SK-N-SH (cell line): ENCODE results near the gene TIMM17B. TPM values are rescaled to one million over a fixed set of nuclear protein-coding genes. Genes with fewer than 3 reads are reported as not detected.

Experiments used
- CTCF ChIA-PET: fragments of 300-600, 350-600 bp; formaldehyde crosslinking; extraction: SDS; loops from one replicate; lab custom pipeline; 2021; lab: Yijun Ruan, JAX
- POLR2A ChIA-PET: fragments of 350-600 bp; sonication (Branson Sonifier 250); formaldehyde crosslinking; extraction: SDS; loops from one replicate; lab custom pipeline; 2020; ENCODE audit warnings: antibody characterized with exemption, inconsistent platforms; lab: Yijun Ruan, JAX
- DNase-seq: peaks from one replicate; pipeline ENCODE4 v3.0.0; 2012
- H2AFZ ChIP-seq: fragments of 200-600 bp; sonication (generic); 2 replicates; pipeline ENCODE4 v1.8.1; 2016; ENCODE audit warnings: antibody characterized with exemption, mild to moderate bottlenecking, low read depth
- H3F3A ChIP-seq: fragments of 200-600 bp; sonication (generic); replicated peaks from 2 replicates; pipeline ENCODE3; 2016; ENCODE audit warnings: antibody characterized with exemption, mild to moderate bottlenecking; ENCODE audit not compliant: insufficient read depth
- H3K27ac ChIP-seq, 2 experiments: fragments of 200-500 bp in 1 of 2; fragments of 200-600 bp in 1 of 2; sonication (Bioruptor generic) in 1 of 2; sonication (generic), shearing (Covaris generic) in 1 of 2; 2 replicates each; pipeline versions ENCODE4 v1.5.1 to v1.6.1; 2014 to 2016; ENCODE audit warnings: low read depth in 2 of 2, inconsistent platforms in 1 of 2, low read length in 1 of 2, mild to moderate bottlenecking in 1 of 2, mixed read lengths in 1 of 2
- H3K27me3 ChIP-seq: fragments of 200-600 bp; sonication (generic), shearing (Covaris generic); 2 replicates; pipeline ENCODE4 v1.6.1; 2016; ENCODE audit warnings: mixed run types; ENCODE audit not compliant: insufficient read depth
- H3K36me3 ChIP-seq, 2 experiments: fragments of 200-500 bp in 1 of 2; fragments of 200-600 bp in 1 of 2; sonication (Bioruptor generic) in 1 of 2; sonication (generic) in 1 of 2; replicated peaks in 1 of 2; 2 replicates each; pipeline versions ENCODE3 to v1.5.1; 2014 to 2016; ENCODE audit warnings: low read length in 1 of 2, mild to moderate bottlenecking in 1 of 2; ENCODE audit not compliant: insufficient read depth in 2 of 2, control insufficient read depth in 1 of 2
- H3K4me1 ChIP-seq, 2 experiments: fragments of 200-500 bp in 1 of 2; fragments of 200-600 bp in 1 of 2; sonication (Bioruptor generic) in 1 of 2; sonication (generic), shearing (Covaris generic) in 1 of 2; 2 replicates each; pipeline versions ENCODE4 v1.5.1 to v1.6.1; 2014 to 2016; ENCODE audit warnings: low read depth in 1 of 2, low read length in 1 of 2, mixed run types in 1 of 2; ENCODE audit not compliant: insufficient read depth in 2 of 2, control insufficient read depth in 1 of 2
- H3K4me2 ChIP-seq: fragments of 200-600 bp; sonication (generic), shearing (Covaris generic); 2 replicates; pipeline ENCODE4 v1.6.1; 2017; ENCODE audit warnings: mixed run types
- H3K4me3 ChIP-seq, 2 experiments: fragments of 200-500 bp in 1 of 2; fragments of 200-600 bp in 1 of 2; sonication (Bioruptor generic) in 1 of 2; sonication (generic), shearing (Covaris generic) in 1 of 2; 2 replicates each; pipeline versions ENCODE4 v1.5.1 to v1.8.1; 2014 to 2016; ENCODE audit warnings: low read depth in 2 of 2, inconsistent platforms in 1 of 2, low read length in 1 of 2, mild to moderate bottlenecking in 1 of 2, mixed read lengths in 1 of 2, moderate library complexity in 1 of 2
- H3K79me2 ChIP-seq: fragments of 200-600 bp; sonication (generic); 2 replicates; pipeline ENCODE4 v1.8.1; 2017; ENCODE audit warnings: mild to moderate bottlenecking; ENCODE audit not compliant: insufficient read depth
- H3K9ac ChIP-seq: fragments of 200-600 bp; sonication (generic); 2 replicates; pipeline ENCODE4 v1.6.1; 2017; ENCODE audit warnings: mixed run types
- H3K9me2 ChIP-seq: fragments of 200-600 bp; sonication (generic); 2 replicates; pipeline ENCODE4 v1.6.1; 2017; ENCODE audit warnings: mixed run types
- H3K9me3 ChIP-seq: fragments of 200-600 bp; sonication (generic); 2 replicates; pipeline ENCODE4 v1.6.1; 2017; ENCODE audit warnings: mixed run types, mild to moderate bottlenecking, moderate library complexity
- H4K20me1 ChIP-seq: fragments of 200-600 bp; sonication (generic); 2 replicates; pipeline ENCODE4 v1.6.1; 2017; ENCODE audit warnings: mild to moderate bottlenecking, mixed run types; ENCODE audit not compliant: insufficient read depth
- CHD2 ChIP-seq: fragments of 150-350 bp; IDR thresholded peaks from 2 replicates; pipeline ENCODE4 v1.6.1; 2018; ENCODE audit warnings: low read length; ENCODE audit not compliant: partially characterized antibody
- EP300 ChIP-seq, 2 experiments: IDR thresholded peaks; 2 replicates each; pipeline versions ENCODE4 v1.4.0 to v1.6.1; 2012; ENCODE audit warnings: borderline replicate concordance in 1 of 2, low read depth in 1 of 2, low read length in 1 of 2
- FOXJ3 ChIP-seq: sonication (generic); formaldehyde crosslinking; IDR thresholded peaks from 2 replicates; pipeline ENCODE4 v1.5.1; 2020; ENCODE audit warnings: mild to moderate bottlenecking, missing genetic modification reagents
- GABPA ChIP-seq: IDR thresholded peaks from 2 replicates; pipeline ENCODE4 v1.4.0; 2012; ENCODE audit warnings: low read depth, mild to moderate bottlenecking
- GATA2 ChIP-seq: sonication (generic); formaldehyde crosslinking; IDR thresholded peaks from 2 replicates; pipeline ENCODE4 v1.5.0; 2020; ENCODE audit warnings: mild to moderate bottlenecking, missing genetic modification reagents
- MAX ChIP-seq: IDR thresholded peaks from 2 replicates; pipeline ENCODE4 v1.4.0; 2012; ENCODE audit warnings: low read depth
- MXI1 ChIP-seq: IDR thresholded peaks from 2 replicates; pipeline ENCODE4 v1.6.1; 2012; ENCODE audit warnings: mild to moderate bottlenecking, low read depth, low read length, improper control_type of control experiment
- PBX3 ChIP-seq: IDR thresholded peaks from 2 replicates; pipeline ENCODE4; 2012
- RAD21 ChIP-seq: IDR thresholded peaks from 2 replicates; pipeline ENCODE4 v1.6.1; 2012; ENCODE audit warnings: mild to moderate bottlenecking, low read length
- RXRA ChIP-seq: IDR thresholded peaks from 2 replicates; pipeline ENCODE4 v1.4.0; 2012; ENCODE audit warnings: low read depth, mild to moderate bottlenecking, borderline replicate concordance
- SMC3 ChIP-seq: IDR thresholded peaks from 2 replicates; pipeline ENCODE4 v1.6.1; 2012; ENCODE audit warnings: low read depth, low read length, improper control_type of control experiment
- TEAD4 ChIP-seq: IDR thresholded peaks from 2 replicates; pipeline ENCODE4 v1.4.0; 2012; ENCODE audit warnings: mild to moderate bottlenecking, borderline replicate concordance; ENCODE audit not compliant: insufficient read depth
- WGBS: methylation state at CpG from one replicate; pipeline ENCODE4 v1.1.6; 2017; ENCODE audit warnings: low lambda C conversion rate; 5-methylcytosine and 5-hydroxymethylcytosine counted together
- polyA plus RNA-seq, 3 experiments: library from polyadenylated mRNA; depleted of rRNA; stranded (reverse); fragments of >200 nt; gene quantifications; 2 replicates each; pipeline ENCODE4 v1.2.3, GENCODE V29; 2012
- TF ChIP-seq, protein P1 (sequence below): fragments of 200-600 bp; sonication (generic); IDR thresholded peaks from 2 replicates; pipeline ENCODE4 v1.6.1; 2017; ENCODE audit warnings: antibody characterized with exemption, mild to moderate bottlenecking, moderate library complexity

Gene TIMM17B
- polyA plus RNA-seq, 1 of the 3 experiments (the other 2 are of a cell fraction), result 87.0 TPM

DNA sequence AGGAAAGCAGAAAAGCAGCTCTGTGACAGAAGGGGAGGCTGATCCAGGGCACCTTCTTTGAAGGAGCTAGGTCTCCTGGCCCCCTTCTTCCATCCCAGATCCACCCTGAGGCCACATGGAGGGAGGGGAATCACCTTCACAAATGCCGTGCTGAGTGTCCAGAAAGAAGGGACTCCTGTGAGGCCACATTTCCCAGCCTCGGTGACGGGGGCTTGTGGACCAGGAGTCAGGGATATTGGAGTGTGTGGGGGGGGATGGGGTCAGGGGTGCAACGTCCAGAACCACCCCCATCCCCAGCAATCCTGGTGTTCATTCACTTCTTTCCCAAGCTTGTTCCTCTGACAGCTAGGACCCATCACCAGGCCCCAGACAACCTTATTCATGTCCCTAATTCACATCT lies 4.7 kb downstream of the TIMM17B start:
- no peak overlapping the region for H3K4me3 ChIP-seq
- H2AFZ ChIP-seq, result no peak overlapping the region
- peaks cover 4% of the 10 kb centered on the region; the same call in 1 of the 2 replicates for H4K20me1 ChIP-seq
- POLR2A ChIA-PET, result no interaction called here
- H3K9me3 ChIP-seq, result no peaks in the 10 kb centered on the region
- H3K79me2 ChIP-seq, result peaks cover 14% of the 10 kb centered on the region
- no peak for TF ChIP-seq SMC3
- no peak for TF ChIP-seq MAX
- no peak for TF ChIP-seq RAD21
- no peak for TF ChIP-seq GABPA
- TF ChIP-seq RXRA, result no peak
- TF ChIP-seq EP300 (IDR thresholded peaks at IDR 0.05; ENCODE audit: borderline replicate concordance in 1 of 2, low read depth in 1 of 2, low read length in 1 of 2), result no peak
- TF ChIP-seq GATA2, result no peak
- TF ChIP-seq, protein P1, sequence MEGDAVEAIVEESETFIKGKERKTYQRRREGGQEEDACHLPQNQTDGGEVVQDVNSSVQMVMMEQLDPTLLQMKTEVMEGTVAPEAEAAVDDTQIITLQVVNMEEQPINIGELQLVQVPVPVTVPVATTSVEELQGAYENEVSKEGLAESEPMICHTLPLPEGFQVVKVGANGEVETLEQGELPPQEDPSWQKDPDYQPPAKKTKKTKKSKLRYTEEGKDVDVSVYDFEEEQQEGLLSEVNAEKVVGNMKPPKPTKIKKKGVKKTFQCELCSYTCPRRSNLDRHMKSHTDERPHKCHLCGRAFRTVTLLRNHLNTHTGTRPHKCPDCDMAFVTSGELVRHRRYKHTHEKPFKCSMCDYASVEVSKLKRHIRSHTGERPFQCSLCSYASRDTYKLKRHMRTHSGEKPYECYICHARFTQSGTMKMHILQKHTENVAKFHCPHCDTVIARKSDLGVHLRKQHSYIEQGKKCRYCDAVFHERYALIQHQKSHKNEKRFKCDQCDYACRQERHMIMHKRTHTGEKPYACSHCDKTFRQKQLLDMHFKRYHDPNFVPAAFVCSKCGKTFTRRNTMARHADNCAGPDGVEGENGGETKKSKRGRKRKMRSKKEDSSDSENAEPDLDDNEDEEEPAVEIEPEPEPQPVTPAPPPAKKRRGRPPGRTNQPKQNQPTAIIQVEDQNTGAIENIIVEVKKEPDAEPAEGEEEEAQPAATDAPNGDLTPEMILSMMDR, result no peak
- no peak for TF ChIP-seq FOXJ3 (CRISPR knock-in tag)
- TF ChIP-seq MXI1, result no peak
- no peak for TF ChIP-seq TEAD4
- no peak for TF ChIP-seq PBX3
- TF ChIP-seq CHD2, result no peak
- peaks cover 0 to 12% of the 10 kb centered on the region in 2 experiments; a peak in 1 of 4 replicates for H3K4me1 ChIP-seq
- H3K27ac ChIP-seq, result no peak overlapping the region
- H3K36me3 ChIP-seq, result peaks cover 0 to 2% of the 10 kb centered on the region in 2 experiments
- no peak overlapping the region for H3K9ac ChIP-seq
- no peak overlapping the region for H3K4me2 ChIP-seq
- CTCF ChIA-PET, result no interaction called here
- no peak for DNase-seq
- peaks cover 3% of the 10 kb centered on the region for H3F3A ChIP-seq
- WGBS, result 43% methylated on average over 1 of the region's 4 CpGs
- H3K9me2 ChIP-seq, result no peaks in the 10 kb centered on the region
- H3K27me3 ChIP-seq, result peaks cover 16% of the 10 kb centered on the region; the same call in 1 of the 2 replicates
